HUES64 (cell line): Measurements from ENCODE around the gene DPEP2.

ENCODE experiments used
- H3K27ac ChIP-seq: 2 replicates; pipeline ENCODE4 v1.7.0; 2013; ENCODE audit warnings: low read depth, low read length, inconsistent platforms
- H3K27me3 ChIP-seq: 2 replicates; pipeline ENCODE4 v1.6.1; 2013; ENCODE audit warnings: mild to moderate bottlenecking, low read length; ENCODE audit not compliant: insufficient read depth
- H3K36me3 ChIP-seq: 2 replicates; pipeline ENCODE4 v1.6.1; 2013; ENCODE audit warnings: mild to moderate bottlenecking, low read length; ENCODE audit not compliant: insufficient read depth
- H3K4me1 ChIP-seq: 2 replicates; pipeline ENCODE4 v1.6.1; 2013; ENCODE audit warnings: mild to moderate bottlenecking, low read length, moderate library complexity; ENCODE audit not compliant: insufficient read depth
- H3K4me3 ChIP-seq: 2 replicates; pipeline ENCODE4 v1.5.1; 2013; ENCODE audit warnings: mild to moderate bottlenecking, low read length, moderate library complexity
- H3K9ac ChIP-seq: 2 replicates; pipeline ENCODE4 v1.6.1; 2013; ENCODE audit warnings: mild to moderate bottlenecking, low read depth, low read length
- H3K9me3 ChIP-seq: 2 replicates; pipeline ENCODE4 v1.6.1; 2013; ENCODE audit warnings: low read depth, low read length; ENCODE audit not compliant: insufficient read depth
- WGBS: fragments of 150-250, 120-280 bp; methylation state at CpG from one replicate; pipeline ENCODE4 v1.1.7; 2013; ENCODE audit warnings: missing lambda C conversion rate; 5-methylcytosine and 5-hydroxymethylcytosine counted together

The DPEP2 gene

GRCh38 chr16:67946966-67947558 is 52.2 kb downstream of the DPEP2 start:
- H3K27ac ChIP-seq = no peak overlapping the region
- peaks cover 80% of the 10 kb centered on the region for H3K36me3 ChIP-seq
- no peaks in the 10 kb centered on the region for H3K4me1 ChIP-seq
- H3K4me3 ChIP-seq = no peak overlapping the region
- no peaks in the 10 kb centered on the region for H3K27me3 ChIP-seq
- WGBS = 97% methylated on average over 28 of the region's 28 CpGs
- H3K9me3 ChIP-seq = no peaks in the 10 kb centered on the region
- no peak overlapping the region for H3K9ac ChIP-seq

GRCh38 chr16:67946128-67946569 is 53.1 kb downstream of the DPEP2 start:
- H3K36me3 ChIP-seq = peaks cover 71% of the 10 kb centered on the region
- no peaks in the 10 kb centered on the region for H3K27me3 ChIP-seq
- no peak overlapping the region for H3K9ac ChIP-seq
- 97% methylated on average over 20 of the region's 20 CpGs for WGBS
- H3K9me3 ChIP-seq = no peaks in the 10 kb centered on the region
- H3K4me1 ChIP-seq = no peaks in the 10 kb centered on the region
- H3K4me3 ChIP-seq = no peak overlapping the region
- no peak overlapping the region for H3K27ac ChIP-seq

GRCh38 chr16:67945392-67945933 is 53.8 kb downstream of the DPEP2 start:
- 94% methylated on average over 24 of the region's 24 CpGs for WGBS
- H3K36me3 ChIP-seq = peaks cover 64% of the 10 kb centered on the region

GRCh38 chr16:67944690-67945391 is 54.4 kb downstream of the DPEP2 start:
- Histone ChIP-seq H3K4me3 (no peak overlapping the region), H3K4me1 (no peaks in the 10 kb centered on the region), H3K9me3 (no peaks in the 10 kb centered on the region), H3K36me3 (peaks cover 58% of the 10 kb centered on the region), H3K9ac (no peak overlapping the region), H3K27ac (no peak overlapping the region), H3K27me3 (no peaks in the 10 kb centered on the region)
- 97% methylated on average over 24 of the region's 24 CpGs for WGBS

More at GRCh38 chr16:67945392-67945933, 53.8 kb downstream of the DPEP2 start:
- H3K9me3 ChIP-seq = no peaks in the 10 kb centered on the region
- no peaks in the 10 kb centered on the region for H3K4me1 ChIP-seq
- no peaks in the 10 kb centered on the region for H3K27me3 ChIP-seq
- H3K4me3 ChIP-seq = no peak overlapping the region
- no peak overlapping the region for H3K9ac ChIP-seq
- H3K27ac ChIP-seq = no peak overlapping the region

GRCh38 chr16:67943619-67944504 is 55.4 kb downstream of the DPEP2 start, which contains the start of gene LCAT:
Gene LCAT (minus strand): TSS chr16:67944120. CDS start chr16:67944101, 19 bp downstream.
- Histone ChIP-seq H3K27me3 (no peaks in the 10 kb centered on the region), H3K4me1 (no peaks in the 10 kb centered on the region), H3K9me3 (no peaks in the 10 kb centered on the region), H3K4me3 (no peak within 1 kb of the TSS), H3K36me3 (peaks cover 48% of the 10 kb centered on the region), H3K9ac (no peak within 1 kb of the TSS), H3K27ac (no peak within 1 kb of the TSS)
- 86% methylated on average over 23 of the region's 23 CpGs for WGBS

GRCh38 chr16:67943256-67943618 is 56.0 kb downstream of the DPEP2 start:
- no peak overlapping the region for H3K27ac ChIP-seq
- H3K9ac ChIP-seq = no peak overlapping the region
- no peaks in the 10 kb centered on the region for H3K4me1 ChIP-seq
- 89% methylated on average over 6 of the region's 6 CpGs for WGBS
- no peaks in the 10 kb centered on the region for H3K9me3 ChIP-seq
- no peaks in the 10 kb centered on the region for H3K27me3 ChIP-seq
- H3K4me3 ChIP-seq = no peak overlapping the region
- H3K36me3 ChIP-seq = peaks cover 44% of the 10 kb centered on the region

- Histone ChIP-seq H3K36me3 (peaks cover 39% of the 10 kb centered on the region), H3K4me1 (no peaks in the 10 kb centered on the region), H3K4me3 (no peak overlapping the region), H3K9me3 (no peaks in the 10 kb centered on the region), H3K27me3 (no peaks in the 10 kb centered on the region), H3K27ac (no peak overlapping the region), H3K9ac (no peak overlapping the region)
- 95% methylated on average over 27 of the region's 27 CpGs for WGBS
These were observed 56.6 kb downstream of the DPEP2 start for GRCh38 chr16:67942510-67943255.

- H3K4me1 ChIP-seq = 0 out of 2 replicates have a peak, but pooled peaks cover 1% of the 10 kb centered on the region
- WGBS = 80% methylated on average over 6 of the region's 6 CpGs
- H3K27ac ChIP-seq = no peak overlapping the region
- H3K4me3 ChIP-seq = no peak overlapping the region
- H3K9me3 ChIP-seq = no peaks in the 10 kb centered on the region
- H3K27me3 ChIP-seq = no peaks in the 10 kb centered on the region
- no peak overlapping the region for H3K9ac ChIP-seq
- peaks cover 34% of the 10 kb centered on the region for H3K36me3 ChIP-seq
These were observed 57.1 kb downstream of the DPEP2 start for GRCh38 chr16:67942200-67942509.

- peaks cover 30% of the 10 kb centered on the region for H3K36me3 ChIP-seq
- no peaks in the 10 kb centered on the region for H3K9me3 ChIP-seq
- H3K27me3 ChIP-seq = no peaks in the 10 kb centered on the region
- H3K27ac ChIP-seq = no peak overlapping the region
- H3K4me1 ChIP-seq = 0 out of 2 replicates have a peak, but pooled peaks cover 4% of the 10 kb centered on the region
- no peak overlapping the region for H3K9ac ChIP-seq
- 91% methylated on average over 9 of the region's 9 CpGs for WGBS
- H3K4me3 ChIP-seq = no peak overlapping the region
These were observed 57.6 kb downstream of the DPEP2 start for GRCh38 chr16:67941469-67942199.

GRCh38 chr16:67940446-67941089 is 58.7 kb downstream of the DPEP2 start:
- no peak overlapping the region for H3K27ac ChIP-seq
- H3K4me1 ChIP-seq = 0 out of 2 replicates have a peak, but pooled peaks cover 4% of the 10 kb centered on the region
- no peak overlapping the region for H3K9ac ChIP-seq
- peaks cover 19% of the 10 kb centered on the region for H3K36me3 ChIP-seq
- no peaks in the 10 kb centered on the region for H3K27me3 ChIP-seq
- WGBS = 92% methylated on average over 5 of the region's 5 CpGs
- H3K4me3 ChIP-seq = no peak overlapping the region
- H3K9me3 ChIP-seq = no peaks in the 10 kb centered on the region
